CD4-positive, alpha-beta T cell treated with Interleukin-6 for 4 hours (primary cell): ENCODE results near the gene RFTN1.

ENCODE experiments used
- DNase-seq: peaks from one replicate; pipeline ENCODE4 v3.0.0-alpha.2; 2020; ENCODE audit warnings: mixed read lengths

Gene RFTN1

GRCh38 chr3:16297997-16298885 lies 215.3 kb downstream of the RFTN1 start:
- DNase-seq, result no peak

- DNase-seq, result no peak
Observed at GRCh38 chr3:16295298-16295890, 218.1 kb downstream of the RFTN1 start.

GRCh38 chr3:16294844-16295243 lies 218.7 kb downstream of the RFTN1 start:
- peak; percentile 54 for DNase-seq

GRCh38 chr3:16290827-16291196 lies 222.7 kb downstream of the RFTN1 start:
- DNase-seq, result no peak

GRCh38 chr3:16290007-16290826 lies 223.3 kb downstream of the RFTN1 start:
- DNase-seq, result peak; percentile 72

GRCh38 chr3:16289144-16289889 lies 224.2 kb downstream of the RFTN1 start:
- DNase-seq, result no peak

- peak; percentile 50 for DNase-seq
Observed at GRCh38 chr3:16288664-16289063, 224.8 kb downstream of the RFTN1 start.

GRCh38 chr3:16286751-16287543 lies 226.6 kb downstream of the RFTN1 start:
- DNase-seq, result peak; percentile 19

- peak; percentile 82 for DNase-seq
Observed at GRCh38 chr3:16286161-16286560, 227.3 kb downstream of the RFTN1 start.

- DNase-seq, result no peak
Observed at GRCh38 chr3:16284633-16285032, 228.9 kb downstream of the RFTN1 start.

- no peak for DNase-seq
Observed at GRCh38 chr3:16280671-16281070, 232.8 kb downstream of the RFTN1 start.

GRCh38 chr3:16279010-16279801 lies 234.3 kb downstream of the RFTN1 start:
- DNase-seq, result no peak

GRCh38 chr3:16277471-16277870 lies 236.0 kb downstream of the RFTN1 start:
- no peak for DNase-seq

- no peak for DNase-seq
Observed at GRCh38 chr3:16273867-16274266, 239.6 kb downstream of the RFTN1 start.

- DNase-seq, result no peak
Observed at GRCh38 chr3:16272588-16272987, 240.9 kb downstream of the RFTN1 start.

- DNase-seq, result no peak
Observed at GRCh38 chr3:16270855-16271254, 242.6 kb downstream of the RFTN1 start.

GRCh38 chr3:16266714-16267113 lies 246.8 kb downstream of the RFTN1 start:
- DNase-seq, result no peak
